HepG2 (cell line): ENCODE data around the gene IGF2. TPM values are rescaled to one million over a fixed set of nuclear protein-coding genes. Genes with fewer than 3 reads are reported as not detected.

Source experiments
- ARNT ChIP-seq: fragments of 450-650 bp; IDR thresholded peaks from 2 replicates; pipeline ENCODE4 v1.6.1; 2017
- DPF2 ChIP-seq: sonication (generic); formaldehyde crosslinking; IDR thresholded peaks from 2 replicates; pipeline ENCODE4 v1.4.0; 2020; ENCODE audit warnings: mild to moderate bottlenecking, low read depth, missing genetic modification reagents, borderline replicate concordance
- ERF ChIP-seq: IDR thresholded peaks from 2 replicates; pipeline ENCODE4 v1.6.1; 2018; ENCODE audit warnings: missing biosample characterization, missing genetic modification reagents
- FOXA3 ChIP-seq: IDR thresholded peaks from 2 replicates; pipeline ENCODE4 v1.6.1; 2016; ENCODE audit warnings: missing genetic modification reagents, missing compliant biosample characterization
- FOXC1 ChIP-seq: sonication (generic); formaldehyde crosslinking; IDR thresholded peaks from 2 replicates; pipeline ENCODE4 v1.8.0; 2022; ENCODE audit warnings: mild to moderate bottlenecking, missing genetic modification reagents, borderline replicate concordance
- MBD4 ChIP-seq: IDR thresholded peaks from 2 replicates; pipeline ENCODE4 v1.6.1; 2012; ENCODE audit warnings: low read length, inconsistent platforms, borderline replicate concordance
- PAWR ChIP-seq: sonication (generic); formaldehyde crosslinking; IDR thresholded peaks from 2 replicates; pipeline ENCODE4 v1.4.0; 2020; ENCODE audit warnings: missing genetic modification reagents, mild to moderate bottlenecking, borderline replicate concordance
- TBX2 ChIP-seq: sonication (generic); formaldehyde crosslinking; IDR thresholded peaks from 2 replicates; pipeline ENCODE4 v1.5.0; 2020; ENCODE audit warnings: missing genetic modification reagents, mild to moderate bottlenecking, borderline replicate concordance
- ZNF30 ChIP-seq: sonication (generic); formaldehyde crosslinking; IDR thresholded peaks from 2 replicates; pipeline ENCODE4 v1.5.0; 2020; ENCODE audit warnings: mild to moderate bottlenecking, missing genetic modification reagents
- ZNF543 ChIP-seq: sonication (generic); formaldehyde crosslinking; IDR thresholded peaks from 2 replicates; pipeline ENCODE4 v1.4.0; 2020; ENCODE audit warnings: mild to moderate bottlenecking, missing genetic modification reagents
- polyA plus RNA-seq, 8 experiments: library from polyadenylated mRNA; depleted of rRNA in 3 of 8; stranded (reverse) in 7 of 8; unstranded in 1 of 8; fragments of >200 nt; fragmentation: Illumina TruSeq in 4 of 8; extraction: Trizol in 4 of 8; gene quantifications; 2 replicates each; pipeline versions ENCODE4 v1.2.1 to v1.2.3, GENCODE V29; 2011 to 2016; ENCODE audit warnings: low read depth in 4 of 8, missing spikeins in 1 of 8, mixed read lengths in 1 of 8; ENCODE audit not compliant: insufficient read depth in 1 of 8
- total RNA-seq, 5 experiments: library from RNA; depleted of rRNA; stranded (reverse); fragments of >200 nt; fragmentation: Illumina TruSeq; extraction: Trizol; gene quantifications; 2 replicates each; pipeline ENCODE4 v1.2.3, GENCODE V29; 2016; ENCODE audit warnings: low read depth in 1 of 5
- TF ChIP-seq, protein P1 (sequence below): sonication (generic); formaldehyde crosslinking; IDR thresholded peaks from 2 replicates; pipeline ENCODE4 v1.8.0; 2022; ENCODE audit warnings: mild to moderate bottlenecking, missing genetic modification reagents
- TF ChIP-seq, protein P2 (sequence below): sonication (generic); formaldehyde crosslinking; IDR thresholded peaks from 2 replicates; pipeline ENCODE4 v1.4.0; 2020; ENCODE audit warnings: low read depth, missing genetic modification reagents
- TF ChIP-seq, protein P3 (sequence below): sonication (generic); formaldehyde crosslinking; IDR thresholded peaks from 2 replicates; pipeline ENCODE4 v1.4.0; 2020; ENCODE audit warnings: missing genetic modification reagents
- TF ChIP-seq, protein P4 (sequence below): IDR thresholded peaks from 2 replicates; pipeline ENCODE4 v1.6.1; 2016; ENCODE audit warnings: low read depth, missing genetic modification reagents, missing compliant biosample characterization
- TF ChIP-seq, protein P5 (sequence below): sonication (generic); formaldehyde crosslinking; IDR thresholded peaks from 2 replicates; pipeline ENCODE4 v1.5.0; 2020; ENCODE audit warnings: mild to moderate bottlenecking, missing genetic modification reagents

The IGF2 gene
- total and polyA plus RNA-seq, 2 of the 13 experiments (the other 11 are each of a cell fraction or from before 2014, with no cell fraction given): 79.1 to 254 TPM

DNA sequence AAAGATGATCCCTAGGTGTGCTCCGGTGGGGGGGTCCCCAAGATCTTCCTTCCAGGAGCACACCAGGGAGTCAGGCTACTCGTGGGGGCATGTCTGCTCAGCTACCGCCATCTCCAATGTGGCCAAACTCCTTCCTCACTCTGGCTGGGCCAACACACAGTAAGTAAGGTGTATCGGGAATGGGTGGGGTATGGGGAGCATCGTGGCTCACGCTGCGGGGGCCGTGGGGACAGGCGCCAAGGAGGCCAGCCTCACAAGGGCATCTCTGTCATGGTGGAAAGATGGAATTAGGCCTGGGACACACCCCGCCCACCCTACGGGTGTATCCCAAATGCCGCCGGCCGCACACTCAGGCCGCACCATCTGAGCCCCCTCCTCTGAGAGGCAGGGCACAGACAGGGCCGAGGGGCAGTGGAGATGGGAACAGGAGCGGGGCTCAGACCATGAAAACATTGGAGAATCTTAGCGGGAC, 8.3 kb downstream of the IGF2 start (continued):
- TF ChIP-seq, protein P1, sequence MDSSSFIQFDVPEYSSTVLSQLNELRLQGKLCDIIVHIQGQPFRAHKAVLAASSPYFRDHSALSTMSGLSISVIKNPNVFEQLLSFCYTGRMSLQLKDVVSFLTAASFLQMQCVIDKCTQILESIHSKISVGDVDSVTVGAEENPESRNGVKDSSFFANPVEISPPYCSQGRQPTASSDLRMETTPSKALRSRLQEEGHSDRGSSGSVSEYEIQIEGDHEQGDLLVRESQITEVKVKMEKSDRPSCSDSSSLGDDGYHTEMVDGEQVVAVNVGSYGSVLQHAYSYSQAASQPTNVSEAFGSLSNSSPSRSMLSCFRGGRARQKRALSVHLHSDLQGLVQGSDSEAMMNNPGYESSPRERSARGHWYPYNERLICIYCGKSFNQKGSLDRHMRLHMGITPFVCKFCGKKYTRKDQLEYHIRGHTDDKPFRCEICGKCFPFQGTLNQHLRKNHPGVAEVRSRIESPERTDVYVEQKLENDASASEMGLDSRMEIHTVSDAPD: no peak
- no peak for TF ChIP-seq TBX2
- TF ChIP-seq FOXA3 (CRISPR knock-in tag): no peak
- TF ChIP-seq ERF (CRISPR knock-in tag): no peak
- TF ChIP-seq ZNF30 (CRISPR knock-in tag): no peak
- no peak for TF ChIP-seq DPF2 (CRISPR knock-in tag)
- no peak for TF ChIP-seq ZNF543 (CRISPR knock-in tag)
- TF ChIP-seq MBD4: no peak
- TF ChIP-seq, protein P2, sequence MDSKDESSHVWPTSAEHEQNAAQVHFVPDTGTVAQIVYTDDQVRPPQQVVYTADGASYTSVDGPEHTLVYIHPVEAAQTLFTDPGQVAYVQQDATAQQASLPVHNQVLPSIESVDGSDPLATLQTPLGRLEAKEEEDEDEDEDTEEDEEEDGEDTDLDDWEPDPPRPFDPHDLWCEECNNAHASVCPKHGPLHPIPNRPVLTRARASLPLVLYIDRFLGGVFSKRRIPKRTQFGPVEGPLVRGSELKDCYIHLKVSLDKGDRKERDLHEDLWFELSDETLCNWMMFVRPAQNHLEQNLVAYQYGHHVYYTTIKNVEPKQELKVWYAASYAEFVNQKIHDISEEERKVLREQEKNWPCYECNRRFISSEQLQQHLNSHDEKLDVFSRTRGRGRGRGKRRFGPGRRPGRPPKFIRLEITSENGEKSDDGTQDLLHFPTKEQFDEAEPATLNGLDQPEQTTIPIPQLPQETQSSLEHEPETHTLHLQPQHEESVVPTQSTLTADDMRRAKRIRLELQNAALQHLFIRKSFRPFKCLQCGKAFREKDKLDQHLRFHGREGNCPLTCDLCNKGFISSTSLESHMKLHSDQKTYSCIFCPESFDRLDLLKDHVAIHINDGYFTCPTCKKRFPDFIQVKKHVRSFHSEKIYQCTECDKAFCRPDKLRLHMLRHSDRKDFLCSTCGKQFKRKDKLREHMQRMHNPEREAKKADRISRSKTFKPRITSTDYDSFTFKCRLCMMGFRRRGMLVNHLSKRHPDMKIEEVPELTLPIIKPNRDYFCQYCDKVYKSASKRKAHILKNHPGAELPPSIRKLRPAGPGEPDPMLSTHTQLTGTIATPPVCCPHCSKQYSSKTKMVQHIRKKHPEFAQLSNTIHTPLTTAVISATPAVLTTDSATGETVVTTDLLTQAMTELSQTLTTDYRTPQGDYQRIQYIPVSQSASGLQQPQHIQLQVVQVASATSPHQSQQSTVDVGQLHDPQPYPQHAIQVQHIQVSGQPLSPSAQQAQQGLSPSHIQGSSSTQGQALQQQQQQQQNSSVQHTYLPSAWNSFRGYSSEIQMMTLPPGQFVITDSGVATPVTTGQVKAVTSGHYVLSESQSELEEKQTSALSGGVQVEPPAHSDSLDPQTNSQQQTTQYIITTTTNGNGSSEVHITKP (CRISPR knock-in tag): no peak
- TF ChIP-seq PAWR (CRISPR knock-in tag): no peak
- TF ChIP-seq, protein P3, sequence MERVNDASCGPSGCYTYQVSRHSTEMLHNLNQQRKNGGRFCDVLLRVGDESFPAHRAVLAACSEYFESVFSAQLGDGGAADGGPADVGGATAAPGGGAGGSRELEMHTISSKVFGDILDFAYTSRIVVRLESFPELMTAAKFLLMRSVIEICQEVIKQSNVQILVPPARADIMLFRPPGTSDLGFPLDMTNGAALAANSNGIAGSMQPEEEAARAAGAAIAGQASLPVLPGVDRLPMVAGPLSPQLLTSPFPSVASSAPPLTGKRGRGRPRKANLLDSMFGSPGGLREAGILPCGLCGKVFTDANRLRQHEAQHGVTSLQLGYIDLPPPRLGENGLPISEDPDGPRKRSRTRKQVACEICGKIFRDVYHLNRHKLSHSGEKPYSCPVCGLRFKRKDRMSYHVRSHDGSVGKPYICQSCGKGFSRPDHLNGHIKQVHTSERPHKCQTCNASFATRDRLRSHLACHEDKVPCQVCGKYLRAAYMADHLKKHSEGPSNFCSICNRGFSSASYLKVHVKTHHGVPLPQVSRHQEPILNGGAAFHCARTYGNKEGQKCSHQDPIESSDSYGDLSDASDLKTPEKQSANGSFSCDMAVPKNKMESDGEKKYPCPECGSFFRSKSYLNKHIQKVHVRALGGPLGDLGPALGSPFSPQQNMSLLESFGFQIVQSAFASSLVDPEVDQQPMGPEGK (CRISPR knock-in tag): peak; percentile 51
- TF ChIP-seq, protein P4, sequence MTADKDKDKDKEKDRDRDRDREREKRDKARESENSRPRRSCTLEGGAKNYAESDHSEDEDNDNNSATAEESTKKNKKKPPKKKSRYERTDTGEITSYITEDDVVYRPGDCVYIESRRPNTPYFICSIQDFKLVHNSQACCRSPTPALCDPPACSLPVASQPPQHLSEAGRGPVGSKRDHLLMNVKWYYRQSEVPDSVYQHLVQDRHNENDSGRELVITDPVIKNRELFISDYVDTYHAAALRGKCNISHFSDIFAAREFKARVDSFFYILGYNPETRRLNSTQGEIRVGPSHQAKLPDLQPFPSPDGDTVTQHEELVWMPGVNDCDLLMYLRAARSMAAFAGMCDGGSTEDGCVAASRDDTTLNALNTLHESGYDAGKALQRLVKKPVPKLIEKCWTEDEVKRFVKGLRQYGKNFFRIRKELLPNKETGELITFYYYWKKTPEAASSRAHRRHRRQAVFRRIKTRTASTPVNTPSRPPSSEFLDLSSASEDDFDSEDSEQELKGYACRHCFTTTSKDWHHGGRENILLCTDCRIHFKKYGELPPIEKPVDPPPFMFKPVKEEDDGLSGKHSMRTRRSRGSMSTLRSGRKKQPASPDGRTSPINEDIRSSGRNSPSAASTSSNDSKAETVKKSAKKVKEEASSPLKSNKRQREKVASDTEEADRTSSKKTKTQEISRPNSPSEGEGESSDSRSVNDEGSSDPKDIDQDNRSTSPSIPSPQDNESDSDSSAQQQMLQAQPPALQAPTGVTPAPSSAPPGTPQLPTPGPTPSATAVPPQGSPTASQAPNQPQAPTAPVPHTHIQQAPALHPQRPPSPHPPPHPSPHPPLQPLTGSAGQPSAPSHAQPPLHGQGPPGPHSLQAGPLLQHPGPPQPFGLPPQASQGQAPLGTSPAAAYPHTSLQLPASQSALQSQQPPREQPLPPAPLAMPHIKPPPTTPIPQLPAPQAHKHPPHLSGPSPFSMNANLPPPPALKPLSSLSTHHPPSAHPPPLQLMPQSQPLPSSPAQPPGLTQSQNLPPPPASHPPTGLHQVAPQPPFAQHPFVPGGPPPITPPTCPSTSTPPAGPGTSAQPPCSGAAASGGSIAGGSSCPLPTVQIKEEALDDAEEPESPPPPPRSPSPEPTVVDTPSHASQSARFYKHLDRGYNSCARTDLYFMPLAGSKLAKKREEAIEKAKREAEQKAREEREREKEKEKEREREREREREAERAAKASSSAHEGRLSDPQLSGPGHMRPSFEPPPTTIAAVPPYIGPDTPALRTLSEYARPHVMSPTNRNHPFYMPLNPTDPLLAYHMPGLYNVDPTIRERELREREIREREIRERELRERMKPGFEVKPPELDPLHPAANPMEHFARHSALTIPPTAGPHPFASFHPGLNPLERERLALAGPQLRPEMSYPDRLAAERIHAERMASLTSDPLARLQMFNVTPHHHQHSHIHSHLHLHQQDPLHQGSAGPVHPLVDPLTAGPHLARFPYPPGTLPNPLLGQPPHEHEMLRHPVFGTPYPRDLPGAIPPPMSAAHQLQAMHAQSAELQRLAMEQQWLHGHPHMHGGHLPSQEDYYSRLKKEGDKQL (CRISPR knock-in tag): no peak
- 0 out of 2 replicates have a peak, but pooled peaks have one; percentile 56 for TF ChIP-seq FOXC1
- TF ChIP-seq, protein P5, sequence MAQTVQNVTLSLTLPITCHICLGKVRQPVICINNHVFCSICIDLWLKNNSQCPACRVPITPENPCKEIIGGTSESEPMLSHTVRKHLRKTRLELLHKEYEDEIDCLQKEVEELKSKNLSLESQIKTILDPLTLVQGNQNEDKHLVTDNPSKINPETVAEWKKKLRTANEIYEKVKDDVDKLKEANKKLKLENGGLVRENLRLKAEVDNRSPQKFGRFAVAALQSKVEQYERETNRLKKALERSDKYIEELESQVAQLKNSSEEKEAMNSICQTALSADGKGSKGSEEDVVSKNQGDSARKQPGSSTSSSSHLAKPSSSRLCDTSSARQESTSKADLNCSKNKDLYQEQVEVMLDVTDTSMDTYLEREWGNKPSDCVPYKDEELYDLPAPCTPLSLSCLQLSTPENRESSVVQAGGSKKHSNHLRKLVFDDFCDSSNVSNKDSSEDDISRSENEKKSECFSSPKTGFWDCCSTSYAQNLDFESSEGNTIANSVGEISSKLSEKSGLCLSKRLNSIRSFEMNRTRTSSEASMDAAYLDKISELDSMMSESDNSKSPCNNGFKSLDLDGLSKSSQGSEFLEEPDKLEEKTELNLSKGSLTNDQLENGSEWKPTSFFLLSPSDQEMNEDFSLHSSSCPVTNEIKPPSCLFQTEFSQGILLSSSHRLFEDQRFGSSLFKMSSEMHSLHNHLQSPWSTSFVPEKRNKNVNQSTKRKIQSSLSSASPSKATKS (CRISPR knock-in tag): no peak
- no peak for TF ChIP-seq ARNT
